ENCODE results near the gene CLTRN.
"Not testable (repeated sequence)": the region's sequence is repeated elsewhere in the genome, so short reads cannot be mapped to it uniquely, and the experiment has no call there.

The CLTRN gene, protein sequence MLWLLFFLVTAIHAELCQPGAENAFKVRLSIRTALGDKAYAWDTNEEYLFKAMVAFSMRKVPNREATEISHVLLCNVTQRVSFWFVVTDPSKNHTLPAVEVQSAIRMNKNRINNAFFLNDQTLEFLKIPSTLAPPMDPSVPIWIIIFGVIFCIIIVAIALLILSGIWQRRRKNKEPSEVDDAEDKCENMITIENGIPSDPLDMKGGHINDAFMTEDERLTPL

DNA sequence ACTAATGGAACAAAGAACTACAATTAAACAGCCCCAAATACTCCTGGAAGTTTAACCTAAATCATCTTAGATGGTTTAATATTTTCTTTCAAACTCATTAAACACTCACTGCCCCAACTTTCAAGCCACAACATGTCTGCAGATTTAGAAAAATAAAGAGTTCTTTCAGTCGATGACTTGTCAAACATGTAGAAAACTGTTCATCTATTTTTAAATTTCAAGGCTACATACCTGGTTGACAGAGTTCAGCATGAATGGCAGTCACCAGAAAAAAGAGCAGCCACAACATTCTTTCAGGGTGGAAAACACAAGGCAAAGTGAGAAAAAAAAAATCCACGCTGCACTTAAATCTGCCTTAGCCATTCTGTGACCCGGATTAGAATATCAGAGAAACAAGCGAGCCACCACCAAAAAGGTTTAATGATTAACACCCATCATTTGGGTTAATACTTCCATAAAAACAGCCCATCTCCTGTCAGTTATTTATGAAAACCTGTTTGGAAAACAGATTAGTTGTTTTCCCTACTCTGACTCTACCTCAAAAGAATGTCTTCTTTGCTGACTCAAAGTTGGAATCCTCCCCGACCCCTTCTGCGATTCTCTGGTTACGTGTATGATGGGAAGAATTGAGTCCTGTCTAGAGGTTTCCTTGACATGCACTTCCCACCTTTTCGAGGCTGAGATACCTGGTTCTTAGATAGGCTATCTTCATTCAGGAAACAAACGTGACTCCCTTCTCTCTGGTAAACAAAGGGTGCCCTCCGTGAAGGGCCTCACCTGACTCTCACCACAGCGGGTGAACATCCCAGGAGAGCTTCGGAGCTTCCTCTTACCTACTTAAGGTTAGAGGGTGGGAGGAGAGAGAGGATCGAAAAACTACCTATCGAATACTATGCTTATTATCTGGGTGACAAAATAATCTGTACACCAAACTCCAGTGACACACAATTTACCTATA is at the start of gene CLTRN:
TSS of gene CLTRN (minus strand) at position 319 of the 958 bp plus-strand sequence. CDS start at position 289, 30 bp downstream.
- DNase-seq, result no peak

DNA sequence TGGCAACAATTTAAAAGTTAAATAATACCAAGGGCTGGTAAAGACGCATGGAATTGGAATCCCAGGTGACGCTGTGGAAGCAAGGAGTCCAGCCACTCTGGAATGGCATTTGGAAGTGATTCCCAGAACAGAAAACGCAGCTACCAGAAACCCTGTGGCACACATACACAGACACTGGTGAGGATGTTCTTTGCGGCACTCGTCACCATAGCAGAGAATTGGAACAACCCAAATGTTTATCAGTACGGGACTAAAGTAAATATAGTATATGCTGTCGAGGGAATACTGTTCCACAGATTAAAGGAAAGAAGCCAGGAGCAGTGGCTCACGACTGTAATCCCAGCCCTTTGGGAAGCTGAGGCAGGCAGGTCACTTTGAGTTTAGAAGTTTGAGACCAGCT is 39.7 kb upstream of the CLTRN start:
- not testable (repeated sequence) for DNase-seq

DNA sequence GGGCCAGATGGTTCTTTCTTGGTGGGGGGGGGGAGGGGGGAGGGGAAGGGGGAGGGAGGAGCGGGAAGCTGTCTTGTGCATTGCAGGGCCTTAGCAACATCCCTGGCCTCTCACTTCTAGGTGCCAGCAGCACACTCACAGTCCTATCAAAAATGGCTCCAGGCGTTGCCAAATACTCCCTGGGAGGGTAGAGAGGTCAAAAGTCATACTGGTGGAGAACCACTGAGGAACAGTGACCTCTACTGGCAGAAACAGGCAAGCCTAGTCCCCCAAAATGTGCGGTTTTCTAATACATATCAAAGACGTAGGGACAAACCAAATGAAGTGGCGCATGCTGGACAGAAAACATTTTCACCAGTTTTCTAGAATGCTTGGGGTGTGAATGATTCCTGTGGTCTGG is 39.2 kb upstream of the CLTRN start:
- DNase-seq, result not testable (repeated sequence)

DNA sequence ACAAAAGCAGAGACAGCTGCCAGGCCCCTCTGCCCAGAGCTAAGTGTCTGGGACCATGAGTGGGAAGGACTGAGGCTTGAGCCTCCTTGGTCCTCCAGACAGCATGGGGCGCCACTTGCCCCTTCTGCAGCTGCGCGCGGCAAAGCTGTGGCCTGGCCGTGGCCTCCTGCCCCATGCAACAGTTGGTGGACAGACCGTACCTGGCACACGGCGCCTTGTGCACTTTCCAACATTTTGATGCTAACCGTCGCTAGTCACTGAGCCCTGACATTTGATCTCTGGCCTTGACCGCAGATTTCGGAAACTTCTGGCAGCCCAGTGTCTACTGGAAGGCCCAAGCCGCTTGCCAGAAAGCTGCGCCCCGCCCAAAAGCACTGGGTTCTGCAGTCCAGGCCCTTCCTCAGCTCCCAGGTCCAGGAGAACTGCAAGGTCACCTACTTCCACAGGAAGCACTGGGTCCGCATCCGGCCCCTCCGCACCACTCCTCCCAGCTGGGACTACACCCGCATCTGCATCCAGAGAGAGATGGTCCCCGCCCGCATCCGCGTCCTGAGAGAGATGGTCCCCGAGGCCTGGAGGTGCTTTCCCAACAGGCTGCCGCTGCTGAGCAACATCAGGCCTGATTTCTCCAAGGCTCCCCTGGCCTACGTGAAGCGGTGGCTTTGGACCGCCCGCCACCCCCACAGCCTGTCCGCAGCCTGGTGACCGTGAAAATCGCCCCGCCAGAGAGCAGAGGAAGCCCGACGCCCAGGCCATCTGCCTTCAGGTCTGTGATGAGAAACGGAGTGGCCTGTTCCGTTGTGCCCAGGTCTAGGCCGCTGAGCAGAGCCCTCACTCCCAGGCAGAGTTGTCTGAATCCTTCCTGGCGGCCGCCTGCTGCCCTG is 38.1 kb upstream of the CLTRN start:
- DNase-seq, result no peak

DNA sequence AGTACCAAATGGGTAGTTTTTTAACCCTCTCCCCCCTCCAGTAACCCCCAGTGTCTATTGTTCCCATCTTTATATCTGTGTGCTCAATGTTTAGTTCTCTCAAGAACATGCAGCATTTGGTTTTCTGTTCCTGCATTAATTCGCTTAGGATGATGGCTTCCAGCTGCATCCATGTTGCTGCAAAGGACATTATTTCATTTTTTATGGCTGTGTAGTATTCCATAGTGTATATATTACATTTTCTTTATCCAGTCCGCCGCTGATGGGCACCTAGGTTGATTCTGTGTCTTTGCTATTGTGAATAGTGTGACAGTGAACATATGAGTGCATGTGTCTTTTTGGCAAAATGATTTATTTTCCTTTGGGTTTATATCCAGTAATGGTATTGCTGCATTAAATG is 31.9 kb upstream of the CLTRN start:
- DNase-seq, result no peak

DNA sequence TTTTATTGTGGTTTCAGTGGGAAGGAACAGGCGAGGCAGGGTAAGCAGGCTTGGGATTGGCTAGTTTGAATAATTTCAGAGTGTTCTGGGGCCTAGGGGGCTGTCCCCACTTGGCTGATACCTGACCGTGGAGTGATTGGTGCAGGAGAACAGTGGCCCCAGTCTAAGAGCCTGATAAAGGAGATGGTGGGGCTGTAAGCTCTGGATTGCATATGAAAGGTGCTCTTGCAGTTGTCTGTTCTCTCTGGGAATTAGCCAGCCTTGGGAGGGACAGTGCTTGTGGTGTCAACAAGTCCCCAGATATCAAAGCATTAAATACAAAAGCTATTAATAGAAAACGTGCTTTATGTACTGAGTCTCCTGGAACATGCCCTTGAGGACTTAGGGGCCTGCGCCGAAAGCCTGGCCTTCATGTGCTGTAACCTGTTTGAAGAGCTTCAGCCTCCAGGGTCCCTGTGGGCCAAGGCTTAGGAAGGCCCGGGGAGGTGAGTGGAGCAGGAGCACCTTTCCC is 30.4 kb upstream of the CLTRN start:
- DNase-seq, result no peak

DNA sequence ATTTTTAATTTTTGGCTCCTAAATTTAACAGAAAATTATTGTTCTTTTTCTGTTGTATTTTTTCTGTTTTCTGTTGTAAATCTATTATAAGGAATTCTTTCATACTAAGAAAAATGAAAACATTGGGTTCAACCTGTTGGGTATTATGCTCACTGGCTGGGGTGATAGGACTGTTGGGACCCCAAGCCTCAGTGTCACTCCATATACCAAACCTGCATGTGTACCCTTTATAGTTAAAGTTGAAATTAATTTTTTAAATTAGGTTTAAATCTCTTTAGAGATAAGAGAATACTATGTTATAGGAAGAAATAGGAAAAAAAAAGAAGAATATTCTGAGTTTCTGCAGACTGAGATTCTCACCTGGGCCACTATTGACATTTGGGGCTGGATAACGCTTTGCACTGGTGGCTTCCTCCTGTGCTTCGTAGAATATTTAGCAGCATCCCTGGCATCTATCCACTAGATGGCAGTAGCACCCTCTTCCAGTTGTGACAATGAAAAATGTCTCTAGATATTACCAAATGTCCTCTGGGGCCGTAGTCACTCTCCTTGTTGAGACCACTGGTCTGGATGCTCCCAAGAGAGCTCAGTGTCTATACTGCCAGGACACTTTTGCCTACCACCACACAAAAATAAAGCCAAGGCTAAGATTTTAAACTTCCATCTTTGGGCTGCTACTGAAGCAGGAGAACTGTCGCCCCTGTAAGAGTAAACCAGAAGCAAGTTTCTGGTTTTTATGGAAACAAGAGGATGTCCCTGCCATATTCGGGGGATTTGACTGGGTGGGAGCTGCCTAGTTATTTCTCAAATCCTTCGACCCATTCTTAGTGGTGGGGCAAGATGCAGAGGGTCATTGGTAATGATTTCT is 22.4 kb upstream of the CLTRN start:
- peak; percentile 59 for DNase-seq

DNA sequence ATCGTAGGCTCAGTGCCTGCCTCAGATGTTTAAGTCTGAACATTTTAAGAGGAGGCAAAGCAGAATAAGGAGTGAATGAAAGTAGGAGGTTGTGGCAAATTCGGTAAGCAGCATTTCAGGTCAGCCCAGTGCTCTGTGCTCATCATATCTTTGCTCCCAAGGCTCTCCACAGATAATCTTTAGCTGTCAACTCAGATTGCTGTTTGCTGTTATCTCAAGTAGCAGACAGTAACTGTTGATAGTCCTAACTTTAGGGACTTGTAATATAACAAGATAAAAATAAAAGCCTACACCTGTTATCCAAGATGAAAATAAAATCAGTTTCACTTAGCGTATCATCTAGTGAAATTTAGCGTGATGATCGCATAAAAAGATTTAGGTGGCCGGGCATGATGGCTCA is 18.6 kb upstream of the CLTRN start:
- no peak for DNase-seq

DNA sequence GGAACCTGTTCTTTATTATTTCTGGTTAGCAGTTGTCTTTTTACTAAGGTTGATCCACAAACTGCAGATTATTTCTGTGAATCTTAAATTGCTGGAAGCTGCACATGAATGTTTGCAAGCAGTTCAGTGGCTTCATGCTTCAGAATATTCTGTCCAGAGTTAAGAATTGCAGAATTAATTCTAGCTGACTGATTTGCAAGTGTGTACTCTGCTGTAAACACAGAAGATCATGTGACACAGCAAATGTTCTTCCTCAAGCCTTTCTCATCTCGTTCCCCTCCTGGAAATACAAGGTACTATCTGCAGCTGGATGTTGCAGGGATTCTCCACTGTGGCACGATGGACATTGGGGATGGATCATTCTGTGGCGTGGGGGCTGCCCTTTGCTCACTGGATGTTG is 16.8 kb upstream of the CLTRN start:
- DNase-seq, result no peak

DNA sequence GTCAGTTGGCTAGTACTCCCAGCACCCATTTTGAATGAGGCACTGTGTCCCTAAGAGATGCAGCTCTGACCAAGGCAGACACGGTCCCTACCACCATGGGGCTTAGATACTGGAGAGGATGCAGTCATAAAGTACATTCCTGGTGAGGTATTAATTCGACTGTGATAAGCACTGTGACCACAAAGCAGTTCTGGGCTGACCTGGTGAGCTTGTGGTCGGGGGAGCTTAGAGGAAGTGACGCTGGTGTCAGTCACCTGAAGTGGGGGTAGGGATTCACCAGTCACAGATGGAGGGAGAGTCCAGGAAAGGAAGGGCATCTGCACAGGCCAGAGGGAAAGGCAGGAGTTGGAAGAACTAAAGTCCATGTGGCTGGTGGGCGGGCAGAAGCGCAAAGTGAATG is 15.8 kb upstream of the CLTRN start:
- DNase-seq, result no peak

DNA sequence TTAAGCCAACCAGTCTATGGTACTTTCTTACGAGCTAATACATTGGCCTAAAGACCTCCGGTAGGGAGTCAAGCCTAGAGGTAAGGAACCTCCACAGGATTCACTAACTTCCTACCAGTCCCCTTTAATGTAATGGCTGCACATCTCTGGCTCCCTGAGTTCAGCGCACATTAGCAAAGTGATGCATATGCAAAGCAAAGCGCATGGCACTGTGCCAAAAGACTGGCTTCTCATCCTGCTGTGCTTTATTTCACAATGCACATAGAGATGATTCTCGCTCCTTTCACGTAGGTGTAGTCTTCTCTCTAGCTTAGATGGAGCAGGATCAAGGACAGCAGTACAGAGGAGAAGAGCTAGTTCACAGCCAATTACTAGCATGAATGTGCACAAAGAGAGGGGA is 14.6 kb upstream of the CLTRN start:
- no peak for DNase-seq

DNA sequence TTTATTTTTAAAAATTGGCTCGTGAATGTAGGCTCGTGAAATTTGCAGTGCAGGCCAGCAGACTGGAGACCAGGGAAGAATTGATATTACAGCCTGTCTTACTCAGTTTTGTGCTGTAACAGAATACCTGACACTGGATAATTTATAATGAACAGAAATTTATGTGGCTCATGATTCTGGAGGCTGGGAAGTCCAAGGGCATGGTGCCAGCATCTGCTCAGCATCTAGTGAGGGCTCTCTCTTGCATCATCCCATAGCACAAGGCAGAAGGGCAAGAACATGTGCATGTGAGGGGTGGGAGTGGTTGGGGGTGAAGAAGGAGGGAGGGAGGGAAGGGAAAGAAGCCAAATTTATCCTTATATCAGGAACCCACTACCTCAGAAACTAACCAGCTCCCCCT is 13.7 kb upstream of the CLTRN start:
- DNase-seq, result no peak

DNA sequence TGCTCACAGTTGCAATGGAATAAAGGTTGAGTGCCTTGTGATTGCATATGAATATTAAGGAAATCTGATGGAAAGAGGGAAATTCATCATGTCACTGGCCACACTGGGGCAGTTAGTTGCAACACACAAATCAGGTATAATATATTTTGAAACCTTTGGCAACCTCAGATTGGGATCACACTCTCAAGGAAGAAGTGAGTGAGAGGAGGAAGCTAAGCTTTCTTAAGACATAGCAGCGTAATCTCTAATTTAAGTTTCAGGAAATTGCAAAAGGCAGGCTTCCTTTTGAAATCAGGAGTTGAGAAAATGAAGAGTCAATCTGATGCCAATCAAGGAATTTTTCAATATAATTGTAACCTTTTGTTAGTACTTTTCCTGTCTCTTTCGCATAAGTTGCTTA is 12.3 kb upstream of the CLTRN start:
- DNase-seq, result no peak

DNA sequence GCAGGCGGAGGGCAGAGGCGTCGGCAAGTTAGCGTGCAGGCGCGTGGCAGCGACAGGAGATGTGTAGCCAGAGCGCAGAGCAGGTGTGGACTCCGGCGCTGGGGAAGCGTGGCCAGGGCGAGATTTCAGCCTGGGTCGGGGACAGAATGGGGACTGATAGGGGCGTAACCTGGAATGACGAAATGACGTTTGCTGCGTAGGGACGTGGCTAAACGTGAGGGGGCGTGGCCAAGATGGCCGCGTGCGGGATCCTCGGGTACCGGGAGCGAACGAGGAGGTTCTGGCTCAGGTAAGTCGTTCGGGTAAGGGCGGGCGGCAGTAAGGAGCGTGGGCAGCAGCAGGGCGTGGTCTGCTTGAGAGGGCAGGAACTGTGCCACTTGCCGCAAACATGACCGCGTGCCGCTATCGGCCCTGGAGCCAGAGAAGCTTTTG is 10.9 kb upstream of the CLTRN start:
- DNase-seq, result peak; percentile 86

DNA sequence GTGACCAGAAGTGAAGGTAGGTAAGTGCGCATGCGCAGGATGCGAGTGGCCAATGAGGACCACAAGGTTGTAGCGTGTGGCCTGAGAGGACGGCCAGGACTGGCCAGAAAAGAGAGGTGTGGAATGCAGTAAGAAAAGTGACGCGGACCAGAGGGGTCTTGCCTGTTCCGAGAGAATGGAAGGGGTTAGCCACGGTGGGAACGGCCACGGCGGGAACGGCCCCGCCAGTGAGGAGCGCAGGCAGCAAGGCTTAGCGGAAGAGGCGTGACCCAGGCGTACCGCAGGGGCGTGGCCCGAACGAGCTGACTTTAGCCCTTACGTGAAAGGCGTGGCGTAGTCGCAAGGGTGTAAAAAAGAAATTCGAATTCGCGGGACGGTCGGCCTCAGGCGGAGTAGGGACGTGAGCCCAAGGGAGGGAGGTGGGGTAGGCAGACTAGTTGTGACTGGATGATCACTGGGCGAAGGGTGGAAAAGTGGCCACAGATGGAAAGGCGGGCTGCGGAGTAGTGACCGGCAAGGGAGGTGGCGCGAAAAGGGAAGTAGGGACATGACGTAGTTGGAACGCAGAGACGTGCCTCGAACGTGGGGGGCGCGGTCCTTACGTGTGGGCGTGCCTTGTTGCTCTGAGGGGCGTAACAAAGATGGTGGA is 10.4 kb upstream of the CLTRN start:
- peak; percentile 89 for DNase-seq

DNA sequence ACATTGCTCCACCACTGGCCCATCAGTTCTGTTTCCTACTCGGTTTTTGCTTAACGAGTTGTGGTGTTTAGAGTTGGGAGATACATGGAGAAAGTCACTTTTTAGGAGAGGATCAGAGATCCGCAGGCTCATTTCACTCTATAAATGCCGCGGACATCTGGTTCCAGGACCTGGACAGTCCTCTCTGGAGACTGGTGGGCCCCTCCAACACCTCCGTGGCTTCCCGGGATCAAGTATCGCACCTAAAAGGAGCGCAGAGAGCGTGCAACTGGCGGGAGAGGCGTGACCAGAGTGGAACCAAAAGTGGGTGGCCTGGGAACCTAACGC is 9.9 kb upstream of the CLTRN start:
- DNase-seq, result no peak

DNA sequence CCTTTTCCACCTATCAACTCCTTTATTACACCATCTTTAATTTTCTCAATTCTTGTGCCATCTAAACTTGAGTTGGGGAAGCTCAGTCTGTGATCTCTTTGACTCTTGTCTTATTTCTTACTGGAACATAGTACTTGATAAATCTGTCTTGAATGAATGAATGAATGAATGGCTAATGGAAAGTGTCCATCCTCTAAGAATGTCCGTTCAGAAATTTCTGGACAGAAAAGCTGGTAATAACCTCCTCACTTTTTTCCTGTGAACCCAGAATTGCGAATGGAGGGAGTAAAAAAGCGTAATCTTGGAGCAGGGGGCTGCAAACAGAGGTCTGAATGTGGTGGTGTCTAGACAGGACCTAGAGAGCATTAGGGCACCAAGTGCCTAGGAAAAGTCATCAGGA is 9.4 kb upstream of the CLTRN start:
- DNase-seq, result no peak

DNA sequence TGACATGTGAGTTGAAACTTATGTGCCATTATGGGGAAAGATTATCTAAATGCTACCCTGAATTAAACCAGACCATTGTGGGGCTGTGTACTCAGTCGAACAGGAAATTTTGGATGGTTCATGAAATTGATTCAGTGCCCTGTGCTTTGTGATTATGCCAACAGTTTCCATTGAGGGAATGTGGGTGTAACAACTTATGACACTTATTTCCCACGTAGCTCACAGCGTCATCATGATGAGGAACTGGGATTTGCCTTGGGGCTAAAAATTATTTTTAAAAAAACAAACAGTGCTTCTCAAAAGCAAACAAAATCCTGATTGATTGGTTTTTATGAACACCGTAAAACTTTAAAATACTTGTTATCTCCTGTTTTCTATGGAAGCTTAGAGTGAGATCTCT is 8.3 kb upstream of the CLTRN start:
- no peak for DNase-seq

DNA sequence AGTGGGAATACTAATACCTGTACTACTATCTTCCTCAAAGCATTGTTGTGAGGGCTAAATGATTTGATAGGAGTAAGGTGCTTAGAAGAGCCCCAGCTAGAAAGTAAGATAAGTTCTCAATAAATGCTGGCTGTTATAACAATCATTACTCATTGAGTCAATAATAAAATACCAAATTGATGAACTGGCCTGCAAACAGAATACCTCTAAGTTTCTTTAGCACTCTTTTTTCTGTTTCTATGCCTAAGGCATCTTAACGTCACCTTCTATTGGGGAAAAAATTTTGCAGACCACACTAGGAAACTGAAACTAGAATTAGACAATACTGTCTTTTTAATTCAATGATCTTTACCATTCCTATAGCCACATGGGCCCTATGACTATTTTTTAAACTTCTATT is 1.2 kb downstream of the CLTRN start:
- DNase-seq, result no peak

DNA sequence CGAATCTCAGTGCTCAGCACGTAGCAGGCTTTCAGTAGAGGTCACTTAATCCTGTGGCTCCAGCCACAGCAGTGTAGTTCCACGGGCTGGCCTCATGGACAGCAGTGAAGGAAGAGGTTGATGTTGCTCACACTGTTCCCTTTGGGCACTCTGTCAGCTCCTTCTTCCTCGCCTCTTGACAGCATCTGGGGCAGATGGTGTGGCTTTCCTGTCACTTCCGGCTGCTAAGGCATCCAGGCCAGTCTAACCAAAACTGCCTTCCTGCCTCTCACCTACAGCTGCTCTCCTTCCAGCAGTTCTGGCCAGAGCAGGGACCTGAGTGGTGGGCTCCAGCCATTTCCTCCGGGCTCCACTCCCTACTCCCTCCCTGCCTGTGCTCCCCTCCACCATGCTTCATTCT is 9.8 kb downstream of the CLTRN start:
- not testable (repeated sequence) for DNase-seq

DNA sequence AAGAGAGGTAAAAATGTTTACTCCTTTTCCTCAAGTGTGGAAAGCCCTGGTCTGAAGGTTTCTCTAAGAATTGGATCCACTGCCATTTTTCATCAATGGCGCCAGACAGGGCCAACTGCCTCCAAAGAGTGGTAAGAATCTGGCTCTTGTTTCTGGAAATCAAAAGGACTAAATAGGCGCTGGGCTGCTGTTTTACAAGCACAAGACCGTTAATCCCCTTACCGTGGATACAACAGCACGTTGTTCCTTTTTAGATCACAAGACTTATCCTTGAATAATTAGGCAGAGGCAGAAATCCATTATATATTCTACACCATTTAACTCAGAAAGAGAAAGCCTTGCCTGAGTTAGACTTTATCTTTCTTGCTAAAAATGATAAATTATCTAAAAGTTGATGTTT is 10.6 kb downstream of the CLTRN start:
- no peak for DNase-seq

DNA sequence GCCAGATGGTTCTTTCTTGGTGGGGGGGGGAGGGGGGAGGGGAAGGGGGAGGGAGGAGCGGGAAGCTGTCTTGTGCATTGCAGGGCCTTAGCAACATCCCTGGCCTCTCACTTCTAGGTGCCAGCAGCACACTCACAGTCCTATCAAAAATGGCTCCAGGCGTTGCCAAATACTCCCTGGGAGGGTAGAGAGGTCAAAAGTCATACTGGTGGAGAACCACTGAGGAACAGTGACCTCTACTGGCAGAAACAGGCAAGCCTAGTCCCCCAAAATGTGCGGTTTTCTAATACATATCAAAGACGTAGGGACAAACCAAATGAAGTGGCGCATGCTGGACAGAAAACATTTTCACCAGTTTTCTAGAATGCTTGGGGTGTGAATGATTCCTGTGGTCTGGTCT is 17.1 kb downstream of the CLTRN start:
- not testable (repeated sequence) for DNase-seq
